Uterus (tissue), 4 donors: Measurements from ENCODE around the gene OGFR. TPM values are rescaled to one million over a fixed set of nuclear protein-coding genes. Genes with fewer than 3 reads are reported as not detected.

Source experiments
- DNase-seq, 2 donors: peaks; one replicate each; pipeline ENCODE4 v3.0.0-alpha.2; 2019 to 2020
- H3K27ac ChIP-seq, 2 donors: fragments of 200-600 bp; sonication (generic); 1 replicate in 1 of 2; 2 replicates in 1 of 2; pipeline ENCODE4 v1.5.1; 2016 to 2018
- H3K27me3 ChIP-seq, 2 donors: fragments of 200-600 bp; sonication (generic); one replicate each; pipeline ENCODE4 v1.5.1; 2018 to 2019; ENCODE audit warnings: control low read depth in 1 of 2
- H3K36me3 ChIP-seq, 2 donors: fragments of 200-600 bp; sonication (generic); one replicate each; pipeline ENCODE4 v1.5.1; 2019; ENCODE audit warnings: control low read depth in 1 of 2
- H3K4me1 ChIP-seq, 2 donors: fragments of 200-600 bp; sonication (generic); one replicate each; pipeline ENCODE4 v1.5.1; 2018 to 2019; ENCODE audit warnings: control low read depth in 1 of 2
- H3K4me3 ChIP-seq, 2 donors: fragments of 200-600 bp; sonication (generic); 1 replicate in 1 of 2; 2 replicates in 1 of 2; pipeline ENCODE4 v1.5.1; 2018 to 2019; ENCODE audit warnings: mild to moderate bottlenecking in 1 of 2
- H3K9me3 ChIP-seq, 2 donors: fragments of 200-600 bp; sonication (generic); one replicate each; pipeline ENCODE4 v1.5.1; 2019; ENCODE audit warnings: control low read depth in 1 of 2
- POLR2A ChIP-seq, 2 donors: fragments of 450-650 bp; IDR thresholded peaks; one replicate each; pipeline ENCODE4 v1.6.1; 2016; ENCODE audit warnings: antibody characterized with exemption in 2 of 2, mild to moderate bottlenecking in 1 of 2, moderate library complexity in 1 of 2
- intact Hi-C: fragments of 100-400 bp; cut with DNase I; formaldehyde crosslinking; loops from one replicate; pipeline ENCODE4 v1.15.1; 2023; ENCODE audit warnings: low total_unique reads
- total RNA-seq, 4 donors: library from RNA; depleted of rRNA in 3 of 4; stranded (reverse); fragments of >200 nt in 3 of 4; gene quantifications; one replicate each; pipeline versions ENCODE4 v1.1.0 to v1.2.4, GENCODE V29; 2014 to 2023
- TF ChIP-seq, protein P1 (sequence below), 4 experiments: fragments of 200-600 bp in 2 of 4; fragments of 450-650 bp in 2 of 4; sonication (generic) in 2 of 4; IDR thresholded peaks; one replicate each; pipeline ENCODE4 v1.5.1; 2016 to 2019; ENCODE audit warnings: antibody characterized with exemption in 4 of 4, mild to moderate bottlenecking in 2 of 4, moderate library complexity in 1 of 4
- donor health status: DM: yes; HTN: yes; CAD: no.

Gene OGFR
- total RNA-seq, 4 donors from 2014 or later, result 16.5 to 48.7 (median 31.2) TPM

DNA sequence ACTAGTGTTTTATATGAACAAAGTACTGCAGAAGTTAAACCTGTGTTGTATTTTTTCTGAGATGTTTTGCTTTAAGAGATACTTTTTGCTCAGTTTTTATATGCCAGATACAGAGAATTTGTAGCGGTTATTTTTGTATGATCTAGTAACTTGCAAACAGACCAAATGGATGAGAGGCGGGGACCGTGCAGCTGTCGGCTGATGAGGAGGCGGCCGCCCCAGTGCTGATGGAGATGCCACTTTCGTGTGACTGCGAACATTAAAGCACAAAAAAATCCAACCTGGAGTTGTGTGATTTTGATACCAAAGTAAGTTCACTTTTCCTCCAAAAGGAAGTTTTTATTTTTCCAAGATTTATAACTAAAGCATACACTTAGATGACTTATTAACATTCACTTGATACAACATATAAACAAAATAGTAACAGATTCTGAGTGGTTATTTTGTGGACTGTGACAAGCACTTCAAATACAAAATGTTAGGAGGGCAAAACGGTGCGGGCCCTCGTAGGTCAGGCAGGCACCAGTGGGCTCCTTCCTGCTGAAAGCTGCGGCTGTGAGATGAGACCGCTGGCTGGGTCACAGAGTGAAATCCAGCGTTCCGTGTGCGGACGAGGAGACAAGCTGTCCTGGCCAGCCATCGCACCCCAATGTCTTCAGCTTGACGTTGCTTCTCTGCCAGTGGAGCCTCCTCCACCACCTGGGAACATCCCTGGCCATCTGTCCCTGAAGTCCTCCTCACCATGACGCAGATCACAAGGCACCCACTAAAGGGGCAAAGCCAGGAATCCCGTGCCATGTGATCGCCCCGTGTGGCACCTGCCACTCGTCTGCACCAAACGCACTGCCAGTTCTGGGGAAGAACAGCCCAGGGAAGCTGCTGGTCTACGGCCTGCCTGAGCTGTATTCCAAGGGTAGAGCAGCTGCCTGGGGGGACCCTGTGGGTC is 4.0 kb upstream of the OGFR start:
- Histone ChIP-seq H3K4me3 (no peak overlapping the region), H3K9me3 (no peaks in the 10 kb centered on the region), H3K4me1 (peaks cover 0 to 4% of the 10 kb centered on the region in 2 donors), H3K27me3 (no peaks in the 10 kb centered on the region), H3K36me3 (no peaks in the 10 kb centered on the region), H3K27ac (no peak overlapping the region)
- TF ChIP-seq POLR2A (IDR thresholded peaks at IDR 0.05), result no peak
- TF ChIP-seq, protein P1, sequence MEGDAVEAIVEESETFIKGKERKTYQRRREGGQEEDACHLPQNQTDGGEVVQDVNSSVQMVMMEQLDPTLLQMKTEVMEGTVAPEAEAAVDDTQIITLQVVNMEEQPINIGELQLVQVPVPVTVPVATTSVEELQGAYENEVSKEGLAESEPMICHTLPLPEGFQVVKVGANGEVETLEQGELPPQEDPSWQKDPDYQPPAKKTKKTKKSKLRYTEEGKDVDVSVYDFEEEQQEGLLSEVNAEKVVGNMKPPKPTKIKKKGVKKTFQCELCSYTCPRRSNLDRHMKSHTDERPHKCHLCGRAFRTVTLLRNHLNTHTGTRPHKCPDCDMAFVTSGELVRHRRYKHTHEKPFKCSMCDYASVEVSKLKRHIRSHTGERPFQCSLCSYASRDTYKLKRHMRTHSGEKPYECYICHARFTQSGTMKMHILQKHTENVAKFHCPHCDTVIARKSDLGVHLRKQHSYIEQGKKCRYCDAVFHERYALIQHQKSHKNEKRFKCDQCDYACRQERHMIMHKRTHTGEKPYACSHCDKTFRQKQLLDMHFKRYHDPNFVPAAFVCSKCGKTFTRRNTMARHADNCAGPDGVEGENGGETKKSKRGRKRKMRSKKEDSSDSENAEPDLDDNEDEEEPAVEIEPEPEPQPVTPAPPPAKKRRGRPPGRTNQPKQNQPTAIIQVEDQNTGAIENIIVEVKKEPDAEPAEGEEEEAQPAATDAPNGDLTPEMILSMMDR (IDR thresholded peaks at IDR 0.05), result no peak
- DNase-seq, result no peak
- intact Hi-C loops, result loop anchor here (10.0 kb wide), 1 partner anchor 396 kb away; the partner anchor contains the start of gene CABLES2

DNA sequence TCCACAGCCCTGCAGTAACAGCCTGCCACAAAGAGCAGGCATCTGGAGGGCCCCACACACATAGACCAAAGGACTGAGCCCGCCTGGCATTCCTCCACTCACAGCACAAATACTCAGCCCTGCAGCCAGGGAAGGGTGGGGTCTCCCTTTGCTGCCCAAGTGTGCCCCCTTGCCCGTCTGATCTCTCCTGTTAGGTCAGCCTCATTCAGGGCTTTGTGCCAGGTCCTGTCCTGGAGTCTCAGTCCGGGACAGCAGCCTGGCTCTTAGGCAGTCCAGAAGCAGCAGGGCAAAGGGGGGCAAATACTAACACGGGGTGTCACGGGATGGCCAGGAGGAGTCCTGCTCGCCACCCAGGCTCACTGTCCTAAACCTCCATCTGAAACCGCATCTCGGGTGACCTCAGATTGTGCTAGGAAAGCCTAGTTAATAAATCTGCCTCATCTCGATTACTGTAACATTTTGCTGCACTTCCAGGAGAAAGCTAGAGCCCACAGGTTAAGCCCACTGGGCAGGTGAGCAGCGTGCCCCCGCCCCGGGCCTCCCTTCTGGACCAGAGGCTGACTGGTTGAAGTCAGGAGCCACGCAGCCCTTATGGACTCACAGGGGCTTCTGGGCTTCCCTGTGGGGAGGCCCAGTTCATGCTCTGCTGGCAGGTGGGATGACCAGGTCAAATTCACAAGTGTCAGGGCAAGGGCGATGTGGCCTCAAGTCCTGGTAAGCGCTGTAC is 3.2 kb upstream of the OGFR start:
- Histone ChIP-seq H3K4me1 (peaks cover 0 to 11% of the 10 kb centered on the region in 2 donors), H3K4me3 (no peak overlapping the region), H3K9me3 (no peaks in the 10 kb centered on the region), H3K27me3 (no peaks in the 10 kb centered on the region), H3K27ac (no peak overlapping the region), H3K36me3 (no peaks in the 10 kb centered on the region)
- no peak for TF ChIP-seq POLR2A (IDR thresholded peaks at IDR 0.05)
- TF ChIP-seq, protein P1 (IDR thresholded peaks at IDR 0.05), result no peak
- peak in 1 of 2 donors; percentile 23 for DNase-seq
- intact Hi-C loops, result loop anchor here (10.0 kb wide), 1 partner anchor 397 kb away; the partner anchor contains the start of gene CABLES2

DNA sequence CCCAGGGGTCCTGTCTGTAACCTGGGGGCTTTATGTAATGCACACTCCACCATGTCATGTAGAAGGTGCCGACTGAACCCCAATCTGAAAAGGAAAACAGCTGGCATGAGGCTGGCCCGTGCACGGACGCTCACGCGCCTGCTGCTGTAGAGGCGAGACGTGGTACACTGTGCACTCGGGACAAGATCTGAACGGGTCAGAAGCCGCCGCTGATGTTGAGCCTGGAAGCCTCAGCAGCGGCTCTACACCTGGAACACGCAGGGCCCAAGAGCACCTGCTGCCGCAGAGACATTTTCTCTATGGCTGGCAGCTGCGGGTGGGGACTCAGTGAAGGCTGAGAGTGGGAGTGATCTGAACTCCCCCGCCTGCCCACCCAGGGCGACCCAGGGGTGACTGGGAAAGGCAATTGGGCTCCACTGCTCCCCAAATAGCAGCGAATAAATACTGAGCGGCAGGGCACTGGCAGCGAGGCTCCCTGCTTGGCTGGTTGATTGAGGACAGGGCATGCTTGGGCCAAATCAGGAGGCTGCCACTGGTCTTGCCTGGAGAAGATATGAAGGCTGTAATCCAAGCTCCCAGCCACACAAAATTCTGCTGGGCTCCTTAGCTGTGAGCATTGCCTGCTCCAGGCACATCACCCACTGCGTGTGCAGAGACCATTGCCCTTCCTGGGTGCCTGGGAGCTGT is 2.5 kb upstream of the OGFR start:
- H3K9me3 ChIP-seq, result no peaks in the 10 kb centered on the region
- no peak overlapping the region for H3K27ac ChIP-seq
- H3K4me1 ChIP-seq, result peaks cover 0 to 16% of the 10 kb centered on the region in 2 donors
- no peak for TF ChIP-seq POLR2A (IDR thresholded peaks at IDR 0.05)
- TF ChIP-seq, protein P1 (IDR thresholded peaks at IDR 0.05), result no peak
- H3K4me3 ChIP-seq, result no peak overlapping the region
- H3K27me3 ChIP-seq, result no peaks in the 10 kb centered on the region
- intact Hi-C loops, result loop anchor here (10.0 kb wide), 1 partner anchor 397 kb away; the partner anchor contains the start of gene CABLES2
- no peak for DNase-seq
- no peaks in the 10 kb centered on the region for H3K36me3 ChIP-seq

DNA sequence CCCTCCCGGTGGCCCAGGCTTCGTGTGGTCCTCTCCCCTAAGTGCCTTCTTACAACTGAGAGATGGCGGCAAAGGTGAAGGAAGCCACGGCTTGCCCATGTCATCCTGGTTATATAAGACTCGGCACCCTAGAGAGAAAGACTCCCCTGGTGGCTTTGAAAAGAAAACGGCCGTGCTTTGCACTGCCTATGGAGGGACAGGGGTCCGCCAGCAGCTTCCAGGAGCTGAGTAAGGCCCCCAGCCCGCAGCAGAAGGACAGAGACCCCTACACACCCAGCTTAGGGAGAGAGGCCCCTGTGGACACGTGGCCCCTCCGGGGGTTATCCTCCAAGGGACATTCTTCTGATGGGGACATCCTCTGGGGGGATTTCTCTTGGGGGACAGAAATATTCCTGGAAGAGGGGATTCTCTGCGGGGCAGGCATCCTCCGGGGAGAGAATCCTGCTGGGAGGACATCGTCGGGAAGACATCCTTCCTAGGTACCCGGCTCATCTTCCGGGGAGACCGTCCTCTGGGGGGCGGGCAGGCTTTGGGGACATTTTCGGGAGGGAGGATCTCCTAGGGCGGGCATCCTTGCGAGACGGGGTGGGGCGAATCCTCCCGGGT is 511 bp upstream of the OGFR start:
- intact Hi-C loops, result loop anchor here (10.0 kb wide), 1 partner anchor 399 kb away; the partner anchor contains the start of gene CABLES2
- H3K27ac ChIP-seq, result peak overlapping the region; percentile 87 to 94
- TF ChIP-seq, protein P1 (IDR thresholded peaks at IDR 0.05), result peak in 1 of 4 experiments; percentile 3
- TF ChIP-seq POLR2A (IDR thresholded peaks at IDR 0.05), result no peak
- no peaks in the 10 kb centered on the region for H3K27me3 ChIP-seq
- peaks cover 0 to 25% of the 10 kb centered on the region in 2 donors for H3K4me1 ChIP-seq
- no peaks in the 10 kb centered on the region for H3K36me3 ChIP-seq
- peak overlapping the region; percentile 57 to 95 for H3K4me3 ChIP-seq
- no peaks in the 10 kb centered on the region for H3K9me3 ChIP-seq
- no peak for DNase-seq
